ENCODE data around the gene PREX1. TPM values are rescaled to one million over a fixed set of nuclear protein-coding genes. Genes with fewer than 3 reads are reported as not detected.

The PREX1 gene
- total and polyA plus RNA-seq, 2 of the 4 experiments (the other 2 are of a cell fraction): 0.67 to 0.72 TPM

DNA sequence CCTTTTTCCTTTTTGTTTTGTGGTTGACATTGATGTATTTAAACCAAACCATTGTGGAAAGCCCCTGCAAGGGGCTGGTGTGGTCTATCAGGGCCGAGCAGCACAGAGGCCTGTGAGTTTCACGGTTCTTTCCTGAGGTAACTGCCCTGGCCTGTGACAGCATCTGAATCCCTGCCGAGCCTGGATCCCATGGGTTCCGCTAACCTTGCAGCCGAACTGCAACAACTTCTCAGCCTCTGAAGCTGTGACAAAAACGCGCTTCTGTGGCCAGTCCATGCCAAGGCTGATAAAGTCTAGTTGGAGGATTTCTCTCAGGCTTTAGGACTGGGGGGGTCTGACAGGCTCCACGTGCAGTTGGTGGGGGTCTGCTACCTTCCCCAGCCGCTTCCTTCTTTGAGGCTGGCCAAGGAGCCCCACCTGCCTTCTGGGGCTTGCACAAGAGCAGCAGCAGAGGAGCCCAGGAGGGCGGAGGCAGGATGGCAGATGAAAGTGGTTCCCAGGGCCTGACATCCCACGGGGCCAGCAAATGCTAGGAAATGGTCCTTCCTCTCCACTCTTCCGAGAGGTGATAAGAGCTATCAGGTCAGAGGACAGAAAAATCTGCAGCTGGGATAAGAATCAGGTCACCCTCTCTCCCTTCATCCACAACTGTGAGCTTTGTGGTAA is 150.9 kb downstream of the PREX1 start:
- no peak for TF ChIP-seq MAZ (IDR thresholded peaks at IDR 0.05; ENCODE audit: borderline replicate concordance, low read depth, low read length)
- no peak for TF ChIP-seq FOS (IDR thresholded peaks at IDR 0.05; ENCODE audit: low read depth, low read length)
- no peak for TF ChIP-seq RFX5 (IDR thresholded peaks at IDR 0.05; ENCODE audit: low read depth, low read length)
- TF ChIP-seq NFE2L2 (IDR thresholded peaks at IDR 0.05; ENCODE audit: low read depth, low read length): no peak
- no peak for TF ChIP-seq RAD21 (IDR thresholded peaks at IDR 0.05; ENCODE audit: low read length)
- TF ChIP-seq, protein P1, sequence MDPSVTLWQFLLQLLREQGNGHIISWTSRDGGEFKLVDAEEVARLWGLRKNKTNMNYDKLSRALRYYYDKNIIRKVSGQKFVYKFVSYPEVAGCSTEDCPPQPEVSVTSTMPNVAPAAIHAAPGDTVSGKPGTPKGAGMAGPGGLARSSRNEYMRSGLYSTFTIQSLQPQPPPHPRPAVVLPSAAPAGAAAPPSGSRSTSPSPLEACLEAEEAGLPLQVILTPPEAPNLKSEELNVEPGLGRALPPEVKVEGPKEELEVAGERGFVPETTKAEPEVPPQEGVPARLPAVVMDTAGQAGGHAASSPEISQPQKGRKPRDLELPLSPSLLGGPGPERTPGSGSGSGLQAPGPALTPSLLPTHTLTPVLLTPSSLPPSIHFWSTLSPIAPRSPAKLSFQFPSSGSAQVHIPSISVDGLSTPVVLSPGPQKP (IDR thresholded peaks at IDR 0.05; ENCODE audit: borderline replicate concordance, low read depth, low read length): no peak
- TF ChIP-seq POLR2A (IDR thresholded peaks at IDR 0.05; ENCODE audit: low read depth, low read length): no peak
- TF ChIP-seq, protein P2, sequence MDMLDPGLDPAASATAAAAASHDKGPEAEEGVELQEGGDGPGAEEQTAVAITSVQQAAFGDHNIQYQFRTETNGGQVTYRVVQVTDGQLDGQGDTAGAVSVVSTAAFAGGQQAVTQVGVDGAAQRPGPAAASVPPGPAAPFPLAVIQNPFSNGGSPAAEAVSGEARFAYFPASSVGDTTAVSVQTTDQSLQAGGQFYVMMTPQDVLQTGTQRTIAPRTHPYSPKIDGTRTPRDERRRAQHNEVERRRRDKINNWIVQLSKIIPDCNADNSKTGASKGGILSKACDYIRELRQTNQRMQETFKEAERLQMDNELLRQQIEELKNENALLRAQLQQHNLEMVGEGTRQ (IDR thresholded peaks at IDR 0.05; ENCODE audit: low read depth, low read length): no peak
- no peak for TF ChIP-seq RCOR1 (IDR thresholded peaks at IDR 0.05; ENCODE audit: insufficient replicate concordance, low read length)
- no peak for TF ChIP-seq MAFK (IDR thresholded peaks at IDR 0.05; ENCODE audit: low read depth, low read length)
- no peak for TF ChIP-seq CEBPB (IDR thresholded peaks at IDR 0.05; ENCODE audit: low read depth, low read length)
- TF ChIP-seq CHD1 (IDR thresholded peaks at IDR 0.05; ENCODE audit: low read depth, low read length): no peak
- no peak for TF ChIP-seq SMC3 (IDR thresholded peaks at IDR 0.05; ENCODE audit: low read depth, low read length)
- TF ChIP-seq BHLHE40 (IDR thresholded peaks at IDR 0.05; ENCODE audit: low read depth, low read length): no peak
- TF ChIP-seq MXI1 (IDR thresholded peaks at IDR 0.05; ENCODE audit: borderline replicate concordance, low read depth, low read length): no peak
- TF ChIP-seq, protein P3, sequence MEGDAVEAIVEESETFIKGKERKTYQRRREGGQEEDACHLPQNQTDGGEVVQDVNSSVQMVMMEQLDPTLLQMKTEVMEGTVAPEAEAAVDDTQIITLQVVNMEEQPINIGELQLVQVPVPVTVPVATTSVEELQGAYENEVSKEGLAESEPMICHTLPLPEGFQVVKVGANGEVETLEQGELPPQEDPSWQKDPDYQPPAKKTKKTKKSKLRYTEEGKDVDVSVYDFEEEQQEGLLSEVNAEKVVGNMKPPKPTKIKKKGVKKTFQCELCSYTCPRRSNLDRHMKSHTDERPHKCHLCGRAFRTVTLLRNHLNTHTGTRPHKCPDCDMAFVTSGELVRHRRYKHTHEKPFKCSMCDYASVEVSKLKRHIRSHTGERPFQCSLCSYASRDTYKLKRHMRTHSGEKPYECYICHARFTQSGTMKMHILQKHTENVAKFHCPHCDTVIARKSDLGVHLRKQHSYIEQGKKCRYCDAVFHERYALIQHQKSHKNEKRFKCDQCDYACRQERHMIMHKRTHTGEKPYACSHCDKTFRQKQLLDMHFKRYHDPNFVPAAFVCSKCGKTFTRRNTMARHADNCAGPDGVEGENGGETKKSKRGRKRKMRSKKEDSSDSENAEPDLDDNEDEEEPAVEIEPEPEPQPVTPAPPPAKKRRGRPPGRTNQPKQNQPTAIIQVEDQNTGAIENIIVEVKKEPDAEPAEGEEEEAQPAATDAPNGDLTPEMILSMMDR (conservative IDR thresholded peaks at IDR 0.05; ENCODE audit: low read depth, low read length): no peak
- Histone ChIP-seq H2BK120ac (ENCODE audit: low read depth, low read length) (no peak overlapping the region), H4K91ac (ENCODE audit: insufficient read depth, low read depth, low read length) (no peak overlapping the region), H3K4me2 (ENCODE audit: low read depth, low read length) (no peak overlapping the region), H2AFZ (replicated peaks; ENCODE audit: low read length, poor library complexity) (no peak overlapping the region), H2BK20ac (ENCODE audit: low read depth, low read length) (no peak overlapping the region), H4K5ac (ENCODE audit: low read depth, low read length) (no peak overlapping the region), H2BK15ac (ENCODE audit: low read depth, low read length) (no peak overlapping the region), H3K56ac (ENCODE audit: extremely low read depth, insufficient read depth, low read length) (no peak overlapping the region), H3K9ac (ENCODE audit: low read depth, low read length) (no peak overlapping the region), H3K18ac (ENCODE audit: low read depth, low read length) (no peak overlapping the region), H2AK9ac (replicated peaks; ENCODE audit: low read depth, low read length, poor library complexity) (no peak overlapping the region), H4K8ac (ENCODE audit: low read depth in 2 of 2, low read length in 2 of 2) (no peak overlapping the region), H2AK5ac (ENCODE audit: low read depth, low read length) (no peak overlapping the region), H3K4me1 (ENCODE audit: control insufficient read depth, insufficient read depth, low read length) (peaks cover 2% of the 10 kb centered on the region; the same call in 1 of the 2 replicates), H3K4me3 (ENCODE audit: insufficient read depth, low read depth, low read length) (no peak overlapping the region), H3K79me1 (ENCODE audit: low read depth in 1 of 2, low read length in 2 of 2) (no peaks in the 10 kb centered on the region), H3K36me3 (ENCODE audit: control insufficient read depth, insufficient read depth, low read length) (no peaks in the 10 kb centered on the region), H3K23ac (ENCODE audit: low read depth, low read length) (no peak overlapping the region), H3K4ac (ENCODE audit: low read depth, low read length) (no peak overlapping the region), H3K27me3 (ENCODE audit: control insufficient read depth, insufficient read depth, low read length) (peaks cover 5% of the 10 kb centered on the region; the same call in 1 of the 2 replicates), H3K9me1 (ENCODE audit: insufficient read depth, low read length) (no peaks in the 10 kb centered on the region; the same call in 1 of the 2 replicates), H2BK5ac (ENCODE audit: low read depth, low read length, poor library complexity, severe bottlenecking) (no peak overlapping the region), H3K27ac (ENCODE audit: insufficient read depth, low read length) (no peak overlapping the region), H3K9me3 (ENCODE audit: control insufficient read depth, insufficient read depth, low read length) (no peaks in the 10 kb centered on the region), H3K14ac (replicated peaks; ENCODE audit: low read depth, low read length) (no peak overlapping the region), H4K20me1 (ENCODE audit: insufficient read depth, low read length) (no peaks in the 10 kb centered on the region)
- no peak for DNase-seq
- 40% methylated on average over 1 of the region's 12 CpGs; no CpG with 5 or more reads in 1 of the 2 experiments for WGBS, 2 experiments (ENCODE audit: extremely low coverage in 2 of 2, insufficient read length in 1 of 2)
- no TSS peak for BruUV-seq (replicated peaks)
- no peak for ATAC-seq (ENCODE audit: low read depth)
- intact Hi-C loops (cut with micrococcal nuclease): no loop called here
- ChIA-PET POLR2A (ENCODE audit: unreplicated experiment) (no interaction called here), CTCF (no interaction called here)
- in situ Hi-C loops (cut with MboI; ENCODE audit: low sequenced_read_pairs): no loop called here
- dilution Hi-C loops (cut with HindIII; ENCODE audit: low sequenced_read_pairs, unreplicated experiment): no loop called here
